KMS-11 (cell line): Measurements from ENCODE around the gene EVA1B.

ENCODE experiments used
- H2AFZ ChIP-seq: fragments of 200-600 bp; sonication (generic); 2 replicates; pipeline ENCODE4 v1.6.1; 2016; ENCODE audit warnings: antibody characterized with exemption, mixed run types, low read depth
- H3K27ac ChIP-seq: fragments of 200-600 bp; sonication (generic); 2 replicates; pipeline ENCODE4 v1.6.1; 2016; ENCODE audit warnings: mild to moderate bottlenecking, mixed run types
- H3K27me3 ChIP-seq: fragments of 200-600 bp; sonication (generic); 2 replicates; pipeline ENCODE4 v1.6.1; 2017; ENCODE audit warnings: mild to moderate bottlenecking, low read depth, mixed run types, moderate library complexity; ENCODE audit not compliant: insufficient read depth
- H3K36me3 ChIP-seq: fragments of 200-600 bp; sonication (generic); 2 replicates; pipeline ENCODE4 v1.6.1; 2017; ENCODE audit warnings: mild to moderate bottlenecking, mixed run types; ENCODE audit not compliant: insufficient read depth
- H3K4me1 ChIP-seq: fragments of 200-600 bp; sonication (generic); 2 replicates; pipeline ENCODE4 v1.6.1; 2016; ENCODE audit warnings: mild to moderate bottlenecking, low read depth, mixed run types; ENCODE audit not compliant: poor library complexity, severe bottlenecking
- H3K4me2 ChIP-seq: fragments of 200-600 bp; sonication (generic); 2 replicates; pipeline ENCODE4 v1.7.0; 2016; ENCODE audit warnings: mild to moderate bottlenecking, mixed run types
- H3K4me3 ChIP-seq: fragments of 200-600 bp; sonication (generic); IDR thresholded peaks from 2 replicates; pipeline ENCODE4 v1.6.1; 2017; ENCODE audit warnings: low read depth, low read length, mixed read lengths; ENCODE audit not compliant: insufficient read depth
- H3K79me2 ChIP-seq: fragments of 200-600 bp; sonication (generic); 2 replicates; pipeline ENCODE4 v1.6.1; 2016; ENCODE audit warnings: low read depth, mixed run types; ENCODE audit not compliant: insufficient read depth
- H3K9ac ChIP-seq: fragments of 200-600 bp; sonication (generic); 2 replicates; pipeline ENCODE4 v1.6.1; 2016; ENCODE audit warnings: mild to moderate bottlenecking, mixed run types
- H4K20me1 ChIP-seq: fragments of 200-600 bp; sonication (generic); 2 replicates; pipeline ENCODE4 v1.6.1; 2016; ENCODE audit warnings: mild to moderate bottlenecking, mixed run types; ENCODE audit not compliant: insufficient read depth
- TF ChIP-seq, protein P1 (sequence below): fragments of 200-600 bp; sonication (generic); conservative IDR thresholded peaks from 2 replicates; pipeline ENCODE4 v1.6.1; 2017; ENCODE audit warnings: low read depth, mild to moderate bottlenecking, antibody characterized with exemption, low read length, moderate library complexity, mixed read lengths

EVA1B gene

GRCh38 chr1:36349839-36350238 is 26.4 kb upstream of the EVA1B start:
- Histone ChIP-seq H3K4me3 (no peak overlapping the region), H3K27ac (no peak overlapping the region), H3K79me2 (no peaks in the 10 kb centered on the region), H3K4me1 (no peaks in the 10 kb centered on the region), H3K27me3 (no peaks in the 10 kb centered on the region), H4K20me1 (no peaks in the 10 kb centered on the region), H3K4me2 (no peak overlapping the region), H3K9ac (no peak overlapping the region), H3K36me3 (no peaks in the 10 kb centered on the region), H2AFZ (no peak overlapping the region)
- TF ChIP-seq, protein P1, sequence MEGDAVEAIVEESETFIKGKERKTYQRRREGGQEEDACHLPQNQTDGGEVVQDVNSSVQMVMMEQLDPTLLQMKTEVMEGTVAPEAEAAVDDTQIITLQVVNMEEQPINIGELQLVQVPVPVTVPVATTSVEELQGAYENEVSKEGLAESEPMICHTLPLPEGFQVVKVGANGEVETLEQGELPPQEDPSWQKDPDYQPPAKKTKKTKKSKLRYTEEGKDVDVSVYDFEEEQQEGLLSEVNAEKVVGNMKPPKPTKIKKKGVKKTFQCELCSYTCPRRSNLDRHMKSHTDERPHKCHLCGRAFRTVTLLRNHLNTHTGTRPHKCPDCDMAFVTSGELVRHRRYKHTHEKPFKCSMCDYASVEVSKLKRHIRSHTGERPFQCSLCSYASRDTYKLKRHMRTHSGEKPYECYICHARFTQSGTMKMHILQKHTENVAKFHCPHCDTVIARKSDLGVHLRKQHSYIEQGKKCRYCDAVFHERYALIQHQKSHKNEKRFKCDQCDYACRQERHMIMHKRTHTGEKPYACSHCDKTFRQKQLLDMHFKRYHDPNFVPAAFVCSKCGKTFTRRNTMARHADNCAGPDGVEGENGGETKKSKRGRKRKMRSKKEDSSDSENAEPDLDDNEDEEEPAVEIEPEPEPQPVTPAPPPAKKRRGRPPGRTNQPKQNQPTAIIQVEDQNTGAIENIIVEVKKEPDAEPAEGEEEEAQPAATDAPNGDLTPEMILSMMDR = no peak

GRCh38 chr1:36349241-36349671 is 25.8 kb upstream of the EVA1B start:
- Histone ChIP-seq H3K9ac (no peak overlapping the region), H3K4me3 (no peak overlapping the region), H4K20me1 (no peaks in the 10 kb centered on the region), H3K27me3 (no peaks in the 10 kb centered on the region), H3K79me2 (no peaks in the 10 kb centered on the region), H3K36me3 (no peaks in the 10 kb centered on the region), H3K4me1 (no peaks in the 10 kb centered on the region), H3K27ac (no peak overlapping the region), H2AFZ (no peak overlapping the region), H3K4me2 (no peak overlapping the region)
- TF ChIP-seq, protein P1 = no peak

GRCh38 chr1:36346741-36347370 is 23.4 kb upstream of the EVA1B start:
- Histone ChIP-seq H3K9ac (no peak overlapping the region), H3K4me1 (no peaks in the 10 kb centered on the region), H3K27ac (no peak overlapping the region), H3K27me3 (no peaks in the 10 kb centered on the region), H3K4me2 (no peak overlapping the region), H3K4me3 (no peak overlapping the region), H2AFZ (no peak overlapping the region), H3K79me2 (no peaks in the 10 kb centered on the region), H4K20me1 (no peaks in the 10 kb centered on the region), H3K36me3 (no peaks in the 10 kb centered on the region)
- TF ChIP-seq, protein P1 = no peak

GRCh38 chr1:36345353-36345752 is 21.9 kb upstream of the EVA1B start:
- H3K9ac ChIP-seq = no peak overlapping the region
- no peak overlapping the region for H3K4me2 ChIP-seq
- no peaks in the 10 kb centered on the region for H3K79me2 ChIP-seq
- no peaks in the 10 kb centered on the region for H4K20me1 ChIP-seq
- H2AFZ ChIP-seq = no peak overlapping the region
- H3K27ac ChIP-seq = no peak overlapping the region
- no peaks in the 10 kb centered on the region for H3K27me3 ChIP-seq
- no peaks in the 10 kb centered on the region for H3K4me1 ChIP-seq
- H3K36me3 ChIP-seq = no peaks in the 10 kb centered on the region
- TF ChIP-seq, protein P1 = no peak
- no peak overlapping the region for H3K4me3 ChIP-seq
